SU-DHL-6 (cell line): Measurements from ENCODE around the gene CCDC17.

Experiments used
- H2AFZ ChIP-seq: fragments of 200-600 bp; sonication (generic); 2 replicates; pipeline ENCODE4 v1.6.1; 2014; ENCODE audit warnings: low read depth, mild to moderate bottlenecking, moderate library complexity, mixed read lengths, antibody characterized with exemption, low read length; ENCODE audit not compliant: severe bottlenecking
- H3F3A ChIP-seq: fragments of 200-600 bp; shearing (Covaris generic); 2 replicates; pipeline ENCODE4 v1.6.0; 2016; ENCODE audit warnings: antibody characterized with exemption, mild to moderate bottlenecking; ENCODE audit not compliant: insufficient read depth
- H3K27ac ChIP-seq: fragments of 200-600 bp; sonication (generic); 2 replicates; pipeline ENCODE4 v1.5.1; 2016; ENCODE audit warnings: low read depth, mild to moderate bottlenecking, low read length, moderate library complexity, mixed read lengths
- H3K27me3 ChIP-seq: fragments of 200-600 bp; sonication (generic), shearing (Covaris generic); 2 replicates; pipeline ENCODE4 v1.6.0; 2014; ENCODE audit warnings: mild to moderate bottlenecking, low read length
- H3K36me3 ChIP-seq: fragments of 200-600 bp; sonication (generic); 2 replicates; pipeline ENCODE4 v1.6.1; 2014; ENCODE audit warnings: mild to moderate bottlenecking, low read length, mixed read lengths
- H3K4me2 ChIP-seq: fragments of 300-600, 200-600 bp; shearing (Covaris generic), sonication (generic); 2 replicates; pipeline ENCODE4 v1.6.0; 2014; ENCODE audit warnings: low read length, low read depth, mild to moderate bottlenecking; ENCODE audit not compliant: poor library complexity, severe bottlenecking
- H3K4me3 ChIP-seq: fragments of 200-600 bp; sonication (generic); 2 replicates; pipeline ENCODE4 v1.5.1; 2014; ENCODE audit warnings: antibody characterized with exemption, low read length, mild to moderate bottlenecking, mixed read lengths; ENCODE audit not compliant: insufficient read depth, poor library complexity, severe bottlenecking
- H3K79me2 ChIP-seq: fragments of 200-600 bp; sonication (generic); 2 replicates; pipeline ENCODE4 v1.6.1; 2014; ENCODE audit warnings: mild to moderate bottlenecking, low read length, moderate library complexity; ENCODE audit not compliant: insufficient read depth
- H3K9ac ChIP-seq: fragments of 200-600 bp; sonication (generic); 2 replicates; pipeline ENCODE4 v1.7.0; 2014; ENCODE audit warnings: mild to moderate bottlenecking, low read length
- H3K9me2 ChIP-seq: fragments of 200-600 bp; sonication (generic); replicated peaks from 2 replicates; pipeline ENCODE4 v1.6.1; 2014; ENCODE audit warnings: low read length; ENCODE audit not compliant: insufficient read depth
- H3K9me3 ChIP-seq: fragments of 200-600 bp; sonication (generic); 2 replicates; pipeline ENCODE4 v1.6.1; 2014; ENCODE audit warnings: low read length, mixed read lengths; ENCODE audit not compliant: insufficient read depth
- H4K20me1 ChIP-seq: fragments of 200-600 bp; sonication (generic); 2 replicates; pipeline ENCODE4 v1.6.1; 2014; ENCODE audit warnings: low read depth, mild to moderate bottlenecking, antibody characterized with exemption, low read length, moderate library complexity, mixed read lengths
- EZH2phosphoT487 ChIP-seq: fragments of 200-600 bp; sonication (generic), shearing (Covaris generic); conservative IDR thresholded peaks from 2 replicates; pipeline ENCODE4 v1.6.1; 2018; ENCODE audit warnings: mild to moderate bottlenecking, antibody characterized with exemption, low read length, moderate library complexity, mixed read lengths
- TF ChIP-seq, protein P1 (sequence below): fragments of 200-600 bp; sonication (generic); IDR thresholded peaks from one replicate; pipeline ENCODE4 v1.5.1; 2017; ENCODE audit warnings: antibody characterized with exemption, mild to moderate bottlenecking, low read length, moderate library complexity; ENCODE audit not compliant: insufficient read depth, poor library complexity, severe bottlenecking

The CCDC17 gene

DNA sequence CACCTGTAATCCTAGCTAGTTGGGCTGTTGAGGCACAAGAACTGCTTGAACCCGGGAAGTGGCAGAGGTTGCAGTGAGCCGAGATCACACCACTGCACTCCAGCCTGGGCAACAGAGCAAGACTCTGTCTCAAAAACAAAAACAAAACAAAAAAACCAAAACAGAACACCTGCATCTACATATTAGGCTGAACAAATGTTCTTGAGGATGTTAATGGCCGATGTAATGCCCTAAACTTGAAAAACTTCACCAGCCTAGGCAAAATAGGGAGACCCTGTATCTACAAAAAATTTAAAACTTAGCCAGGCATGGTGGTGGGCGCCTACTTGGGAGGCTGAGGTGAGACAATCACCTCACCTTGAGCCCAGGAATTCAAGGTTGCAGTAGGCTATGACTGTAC lies 44.7 kb upstream of the CCDC17 start:
- Histone ChIP-seq H3K9me3 (no peaks in the 10 kb centered on the region), H3F3A (peaks cover 4% of the 10 kb centered on the region; the same call in 1 of the 2 replicates), H3K27me3 (no peaks in the 10 kb centered on the region), H3K27ac (no peak overlapping the region), H3K4me2 (no peak overlapping the region), H3K36me3 (0 out of 2 replicates have a peak, but pooled peaks cover 3% of the 10 kb centered on the region), H3K4me3 (no peak overlapping the region), H3K9me2 (no peaks in the 10 kb centered on the region), H4K20me1 (peaks cover 42% of the 10 kb centered on the region), H3K9ac (no peak overlapping the region), H2AFZ (no peak overlapping the region), H3K79me2 (peaks cover 100% of the 10 kb centered on the region)
- TF ChIP-seq, protein P1, sequence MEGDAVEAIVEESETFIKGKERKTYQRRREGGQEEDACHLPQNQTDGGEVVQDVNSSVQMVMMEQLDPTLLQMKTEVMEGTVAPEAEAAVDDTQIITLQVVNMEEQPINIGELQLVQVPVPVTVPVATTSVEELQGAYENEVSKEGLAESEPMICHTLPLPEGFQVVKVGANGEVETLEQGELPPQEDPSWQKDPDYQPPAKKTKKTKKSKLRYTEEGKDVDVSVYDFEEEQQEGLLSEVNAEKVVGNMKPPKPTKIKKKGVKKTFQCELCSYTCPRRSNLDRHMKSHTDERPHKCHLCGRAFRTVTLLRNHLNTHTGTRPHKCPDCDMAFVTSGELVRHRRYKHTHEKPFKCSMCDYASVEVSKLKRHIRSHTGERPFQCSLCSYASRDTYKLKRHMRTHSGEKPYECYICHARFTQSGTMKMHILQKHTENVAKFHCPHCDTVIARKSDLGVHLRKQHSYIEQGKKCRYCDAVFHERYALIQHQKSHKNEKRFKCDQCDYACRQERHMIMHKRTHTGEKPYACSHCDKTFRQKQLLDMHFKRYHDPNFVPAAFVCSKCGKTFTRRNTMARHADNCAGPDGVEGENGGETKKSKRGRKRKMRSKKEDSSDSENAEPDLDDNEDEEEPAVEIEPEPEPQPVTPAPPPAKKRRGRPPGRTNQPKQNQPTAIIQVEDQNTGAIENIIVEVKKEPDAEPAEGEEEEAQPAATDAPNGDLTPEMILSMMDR = no peak
- no peak for TF ChIP-seq EZH2phosphoT487

DNA sequence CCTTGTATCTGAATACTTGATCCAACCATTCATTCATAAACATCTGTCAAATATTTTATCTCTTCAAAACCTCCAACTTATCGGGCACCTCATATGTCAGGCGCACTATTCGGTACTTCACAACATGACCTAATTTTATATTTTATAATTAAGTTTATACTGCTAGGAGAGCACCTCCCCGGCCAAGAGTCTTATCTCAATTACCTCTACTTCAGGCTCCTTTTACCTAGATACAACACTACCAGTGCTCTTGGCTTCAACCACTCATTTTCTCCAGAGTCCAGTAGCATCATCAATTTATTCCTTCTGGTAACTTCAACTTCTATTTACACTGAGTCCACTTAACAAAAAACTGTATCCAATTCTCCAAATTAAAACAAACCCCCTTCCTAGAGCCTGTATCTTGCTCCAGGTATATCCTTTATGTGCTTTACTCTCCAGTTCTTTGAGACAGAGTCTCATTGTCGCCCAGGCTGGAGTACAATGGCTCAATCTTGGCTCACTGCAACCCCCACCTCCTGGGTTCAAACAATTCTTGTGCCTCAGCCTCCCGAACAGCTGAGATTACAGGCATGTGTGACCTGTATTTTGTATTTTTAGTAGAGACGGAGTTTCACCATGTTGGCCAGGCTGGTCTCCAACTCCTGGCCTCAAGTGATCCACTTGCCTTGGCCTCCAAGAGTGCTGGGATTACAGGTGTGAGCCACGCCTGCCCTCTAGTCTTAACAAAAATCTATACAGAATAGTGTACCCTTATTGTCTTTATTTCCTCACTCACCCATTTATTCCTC lies 43.7 kb upstream of the CCDC17 start:
- Histone ChIP-seq H3K9ac (no peak overlapping the region), H4K20me1 (peaks cover 52% of the 10 kb centered on the region), H3K27me3 (no peaks in the 10 kb centered on the region), H3K4me2 (no peak overlapping the region), H3K9me3 (no peaks in the 10 kb centered on the region), H2AFZ (no peak overlapping the region), H3K9me2 (no peaks in the 10 kb centered on the region), H3K79me2 (peaks cover 100% of the 10 kb centered on the region), H3K36me3 (0 out of 2 replicates have a peak, but pooled peaks cover 3% of the 10 kb centered on the region), H3K4me3 (no peak overlapping the region), H3K27ac (no peak overlapping the region), H3F3A (peaks cover 4% of the 10 kb centered on the region; the same call in 1 of the 2 replicates)
- no peak for TF ChIP-seq EZH2phosphoT487
- TF ChIP-seq, protein P1 = no peak

DNA sequence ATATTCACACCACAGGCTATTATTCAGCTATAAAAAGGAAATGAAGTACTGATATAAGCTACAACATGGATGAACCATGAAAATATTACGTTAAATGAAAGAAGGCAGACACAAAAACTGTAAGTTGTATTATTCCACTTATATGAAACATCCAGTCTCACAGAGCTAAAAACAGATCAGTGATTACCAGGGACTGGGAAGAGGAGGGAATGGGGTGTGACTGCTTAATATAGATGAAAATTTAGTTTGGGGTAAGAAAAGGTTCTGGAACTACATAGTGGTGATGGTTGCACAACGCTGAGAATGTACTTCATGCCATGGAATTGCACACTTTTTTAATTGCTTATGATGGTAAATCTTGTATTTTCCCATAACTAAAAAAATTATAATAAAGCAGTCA lies 43.0 kb upstream of the CCDC17 start:
- Histone ChIP-seq H3K27me3 (no peaks in the 10 kb centered on the region), H3F3A (peaks cover 4% of the 10 kb centered on the region; the same call in 1 of the 2 replicates), H3K4me3 (no peak overlapping the region), H3K79me2 (peaks cover 100% of the 10 kb centered on the region), H3K4me2 (no peak overlapping the region), H3K9ac (no peak overlapping the region), H3K27ac (no peak overlapping the region), H2AFZ (no peak overlapping the region), H3K9me2 (no peaks in the 10 kb centered on the region), H3K36me3 (0 out of 2 replicates have a peak, but pooled peaks cover 3% of the 10 kb centered on the region), H4K20me1 (peaks cover 56% of the 10 kb centered on the region), H3K9me3 (no peaks in the 10 kb centered on the region)
- TF ChIP-seq, protein P1 = no peak
- TF ChIP-seq EZH2phosphoT487 = no peak
